B cell (primary cell): ENCODE results near the gene PDZD8.

Experiments used
- CTCF ChIP-seq: fragments of 200-600 bp; IDR thresholded peaks from one replicate; pipeline ENCODE4 v1.8.0; 2022; ENCODE audit warnings: antibody characterized with exemption, mild to moderate bottlenecking
- EZH2 ChIP-seq: IDR thresholded peaks from 2 replicates; pipeline ENCODE4 v1.6.1; 2012; ENCODE audit warnings: borderline replicate concordance, low read depth, mild to moderate bottlenecking, moderate library complexity, low read length; ENCODE audit not compliant: insufficient read depth, poor library complexity, severe bottlenecking

- TF ChIP-seq CTCF (no peak), EZH2 (no peak)
Measured at GRCh38 chr10:117419921-117420320, 44.7 kb upstream of the PDZD8 start.
